Activated T-cell treated with anti-CD3 and anti-CD28 coated beads for 1 hour (primary cell): ENCODE measurements around the gene MYL12B.
"Not testable (repeated sequence)": the region's sequence is repeated elsewhere in the genome, so short reads cannot be mapped to it uniquely, and the experiment has no call there.

ENCODE experiments used
- DNase-seq: peaks from one replicate; pipeline ENCODE4 v3.0.0-alpha.2; 2020; ENCODE audit warnings: low read depth

The MYL12B gene

DNA sequence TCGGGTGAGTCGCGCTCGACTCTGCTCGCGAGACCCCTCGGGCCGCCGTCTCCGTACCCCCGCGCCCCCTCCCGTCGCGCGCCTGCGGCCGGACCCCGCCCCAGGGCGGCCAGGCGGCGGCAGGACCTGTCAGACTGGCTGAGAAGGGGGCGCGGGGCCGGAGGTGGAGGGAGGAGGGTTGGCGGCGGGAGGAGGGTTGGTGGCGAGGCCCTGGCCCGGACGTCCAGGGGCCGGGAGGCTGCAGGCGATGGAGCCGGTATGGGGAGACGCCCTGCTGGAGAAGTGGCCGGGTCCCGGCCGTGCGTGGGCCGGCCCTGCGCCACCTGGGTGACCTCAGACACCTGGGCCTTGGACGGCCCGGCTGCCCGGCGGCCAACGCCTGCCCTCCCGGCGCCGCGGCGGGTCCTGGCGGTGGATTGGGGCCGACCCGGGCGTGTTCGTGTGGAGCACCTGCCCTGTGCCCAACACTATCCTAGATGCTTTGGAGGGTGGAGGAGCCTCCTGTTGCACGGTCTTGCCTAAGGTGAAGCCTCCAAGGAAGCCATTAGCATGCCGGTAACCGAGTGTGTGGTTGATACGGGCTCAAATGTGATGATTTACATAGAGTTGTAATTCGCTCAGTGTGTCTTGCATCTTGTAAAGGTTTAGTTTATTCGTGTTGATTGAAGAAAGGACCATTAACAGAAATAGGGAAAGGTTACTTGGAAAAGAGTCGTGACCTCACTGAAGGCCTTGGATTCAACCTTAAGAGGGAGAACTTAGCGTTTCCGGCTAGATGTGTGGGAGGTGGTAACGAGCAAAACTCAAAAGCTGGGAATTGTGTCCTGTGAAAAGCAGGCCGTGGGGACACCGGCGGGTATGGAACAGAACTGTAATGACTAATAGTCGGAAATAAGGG, 550 bp downstream of the MYL12B start:
- peak; percentile 24 for DNase-seq

DNA sequence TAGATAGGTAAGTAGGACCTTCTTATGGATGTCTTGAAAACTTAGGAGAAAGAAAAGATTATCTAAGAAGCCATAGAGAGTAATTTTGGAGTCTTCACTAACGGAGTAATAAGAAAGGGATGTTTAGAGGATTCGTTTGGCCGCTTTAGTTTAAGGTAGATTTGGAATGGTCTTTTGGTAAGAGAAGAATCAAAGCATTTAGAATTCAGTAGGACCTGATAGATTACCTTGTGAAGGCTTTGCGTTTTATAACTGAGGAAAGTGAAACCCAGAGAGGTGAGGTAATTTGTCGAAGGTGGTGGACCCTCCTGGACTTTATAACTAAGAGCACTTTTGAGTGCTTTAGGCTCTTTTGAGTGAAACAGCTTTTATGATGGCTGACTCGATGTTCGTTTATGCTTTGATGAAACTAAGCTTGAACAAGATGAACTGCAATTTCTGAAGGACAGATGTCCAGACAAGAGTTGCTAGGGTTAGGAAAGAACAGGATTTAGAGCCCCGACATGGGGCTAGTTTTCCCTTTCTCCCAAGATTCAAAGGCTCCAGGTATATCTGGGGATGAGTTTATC, 1.3 kb downstream of the MYL12B start:
- DNase-seq: no peak

DNA sequence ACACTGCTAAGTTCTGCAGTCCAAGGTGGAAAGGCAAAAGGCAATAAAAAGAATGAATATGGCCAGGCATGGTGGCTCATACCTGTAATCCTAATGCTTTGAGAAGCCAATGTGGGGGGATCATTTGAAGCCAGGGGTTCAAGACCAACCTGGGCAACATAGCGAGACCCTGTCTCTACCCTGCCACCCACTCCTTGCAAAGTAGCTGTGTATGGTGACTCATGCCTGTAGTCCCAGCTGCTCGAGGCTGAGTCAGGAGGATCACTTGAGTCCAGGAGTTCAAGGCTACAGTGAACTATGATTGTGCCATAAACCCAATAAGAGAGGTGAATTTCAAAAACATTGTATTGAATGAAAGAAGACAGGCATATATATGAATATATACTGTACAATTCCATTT, 2.4 kb downstream of the MYL12B start:
- DNase-seq: no peak

DNA sequence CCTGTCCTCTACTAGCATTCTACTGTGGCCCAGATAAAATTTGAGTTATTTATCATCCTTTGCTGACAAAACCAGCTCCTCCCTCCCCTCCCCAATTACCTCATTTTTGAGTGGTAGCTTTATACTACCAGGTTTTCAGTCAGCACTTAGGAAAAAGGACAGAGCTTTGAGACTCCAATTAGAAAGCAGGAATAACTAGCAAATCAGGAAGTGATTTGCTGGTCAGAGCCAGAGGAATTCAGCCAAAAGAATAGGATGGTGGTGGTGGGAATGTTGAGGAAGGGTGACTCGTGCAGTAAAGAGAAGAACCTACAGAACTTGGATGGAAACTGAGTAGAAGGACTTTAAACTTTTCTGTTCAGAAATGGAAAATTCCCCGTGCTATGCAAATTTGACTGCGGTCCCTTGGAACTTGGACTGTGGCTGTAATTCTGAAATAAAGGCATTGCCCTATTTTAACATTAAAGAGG, 3.7 kb downstream of the MYL12B start:
- DNase-seq: no peak

DNA sequence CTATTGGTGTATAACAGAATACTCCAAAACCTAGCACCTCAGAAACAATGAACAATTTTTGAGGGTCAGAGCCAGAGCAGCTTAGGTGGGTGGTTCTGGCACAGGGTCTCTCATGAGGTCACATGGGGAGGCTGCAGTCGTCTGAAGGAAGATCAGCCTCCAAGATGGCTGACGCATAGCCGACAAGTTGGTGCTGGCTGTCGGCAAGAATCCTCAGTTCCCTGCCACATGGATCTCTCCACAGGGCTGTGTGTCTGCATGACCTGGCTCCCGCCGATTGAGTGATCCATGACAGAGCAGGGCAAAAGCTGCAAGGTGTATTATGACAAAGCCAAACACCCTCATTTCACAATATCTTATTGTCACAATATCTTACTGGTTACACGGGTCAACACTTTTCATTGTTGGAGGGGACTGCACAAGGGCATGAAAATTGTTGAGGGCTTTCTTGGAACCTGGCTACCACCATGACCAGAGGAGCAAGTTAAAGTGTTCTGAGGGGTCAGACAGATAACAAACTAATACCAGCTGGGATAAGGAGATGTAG, 4.2 kb downstream of the MYL12B start:
- DNase-seq: no peak

DNA sequence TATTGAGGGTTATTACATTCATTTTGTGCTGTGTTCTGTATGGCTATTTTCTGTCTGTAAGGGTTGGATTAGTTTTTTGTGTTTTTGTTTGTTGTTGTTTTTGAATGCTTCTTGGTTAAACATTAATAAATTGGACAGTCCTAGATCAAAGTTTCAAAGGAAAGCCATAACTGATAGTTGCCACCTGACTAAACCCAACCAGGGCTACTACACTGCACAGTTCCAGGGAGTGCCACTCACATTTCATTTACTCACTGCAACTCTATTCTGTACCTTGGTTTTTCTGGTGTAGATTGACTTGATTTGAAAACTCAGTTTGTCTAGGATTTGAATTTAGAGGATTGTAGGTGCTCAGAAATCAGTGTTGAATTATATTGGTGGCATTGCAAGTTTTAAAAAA, 6.4 kb downstream of the MYL12B start:
- no peak for DNase-seq

DNA sequence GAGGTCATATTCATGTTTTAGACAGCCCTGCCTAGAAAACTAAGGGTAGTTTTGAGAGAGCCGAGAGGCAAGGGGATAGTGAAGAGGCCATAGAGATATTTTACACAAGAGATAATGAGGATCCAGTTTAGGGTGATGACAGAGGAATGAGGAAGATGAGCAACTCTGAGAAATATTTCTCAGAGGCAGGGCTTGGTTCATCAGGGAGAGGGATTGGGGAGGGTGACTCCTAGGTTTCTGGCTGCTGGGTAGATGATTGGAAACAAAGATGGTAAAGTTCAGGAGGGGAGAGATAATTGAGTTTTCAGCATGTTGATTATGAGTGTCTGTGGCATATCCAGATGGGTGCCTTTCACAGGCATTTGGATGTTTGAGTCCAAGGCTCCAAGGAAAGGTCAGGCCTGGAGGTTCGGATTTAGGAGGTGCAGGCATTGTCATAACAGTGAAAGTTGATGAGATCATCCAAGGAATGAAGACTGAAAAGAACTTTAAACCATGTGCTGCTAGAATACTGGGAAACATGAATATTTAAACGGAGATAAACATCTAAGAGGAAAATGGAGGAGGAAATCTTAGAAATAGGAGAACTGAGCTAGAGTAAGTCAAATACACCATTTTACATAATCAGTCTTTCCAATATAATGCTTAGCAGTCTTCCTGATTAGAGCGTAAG, 7.4 kb downstream of the MYL12B start:
- no peak for DNase-seq

DNA sequence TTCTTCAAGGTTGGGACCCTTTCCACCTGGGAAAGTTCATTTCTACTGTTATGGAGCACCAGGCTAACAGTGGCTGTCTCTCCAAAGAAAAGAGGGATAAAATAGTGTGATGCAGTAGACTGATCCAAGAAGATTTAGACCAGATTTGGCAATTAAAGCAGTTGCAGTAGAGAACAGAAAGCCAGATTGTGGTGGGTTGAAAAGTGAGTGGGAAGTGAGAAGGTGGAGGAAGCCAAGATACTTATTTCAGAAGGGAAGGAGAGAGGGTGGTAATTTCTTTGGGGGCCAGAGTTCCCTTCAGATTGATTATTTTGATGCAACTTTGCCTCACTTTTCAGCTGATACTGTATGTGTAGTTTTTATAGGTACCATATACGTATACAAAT, 8.0 kb downstream of the MYL12B start:
- DNase-seq: no peak

DNA sequence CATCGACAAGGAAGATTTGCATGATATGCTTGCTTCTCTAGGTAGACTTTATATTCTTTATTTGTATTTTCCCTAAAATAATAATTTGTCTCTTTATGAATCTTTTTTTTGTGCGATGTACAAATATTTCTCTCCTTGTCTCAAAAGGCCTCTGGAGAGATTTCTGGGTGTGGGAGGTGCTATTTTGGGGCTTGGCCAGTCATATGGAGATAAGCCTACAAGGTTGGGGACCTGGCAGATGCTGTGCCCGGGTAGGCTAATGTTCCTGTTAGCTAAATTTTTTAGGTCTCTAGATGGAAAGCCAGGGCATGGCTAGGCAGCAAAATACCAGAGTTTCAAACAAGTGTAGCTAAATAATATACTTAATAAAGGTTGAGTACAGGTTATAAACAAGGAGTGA, 11.1 kb downstream of the MYL12B start:
- no peak for DNase-seq

DNA sequence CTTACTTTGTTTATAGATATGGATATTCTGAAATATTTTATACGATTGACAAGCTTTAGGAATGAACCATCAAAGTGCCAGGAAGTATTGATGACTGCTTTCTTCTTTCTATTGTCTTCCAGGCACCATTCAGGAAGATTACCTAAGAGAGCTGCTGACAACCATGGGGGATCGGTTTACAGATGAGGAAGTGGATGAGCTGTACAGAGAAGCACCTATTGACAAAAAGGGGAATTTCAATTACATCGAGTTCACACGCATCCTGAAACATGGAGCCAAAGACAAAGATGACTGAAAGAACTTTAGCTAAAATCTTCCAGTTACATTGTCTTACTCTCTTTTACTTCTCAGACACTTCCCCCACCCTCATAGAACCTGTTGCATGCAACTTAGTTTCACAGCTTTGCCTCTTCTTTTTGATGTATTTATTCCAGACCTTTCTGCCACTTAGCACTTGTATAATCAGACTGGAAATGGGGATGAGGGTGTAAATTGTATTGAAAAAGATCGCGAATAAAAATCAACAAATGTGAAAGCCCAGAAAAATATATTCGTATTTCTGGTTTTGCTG, 15.8 kb downstream of the MYL12B start:
- DNase-seq: not testable (repeated sequence)

DNA sequence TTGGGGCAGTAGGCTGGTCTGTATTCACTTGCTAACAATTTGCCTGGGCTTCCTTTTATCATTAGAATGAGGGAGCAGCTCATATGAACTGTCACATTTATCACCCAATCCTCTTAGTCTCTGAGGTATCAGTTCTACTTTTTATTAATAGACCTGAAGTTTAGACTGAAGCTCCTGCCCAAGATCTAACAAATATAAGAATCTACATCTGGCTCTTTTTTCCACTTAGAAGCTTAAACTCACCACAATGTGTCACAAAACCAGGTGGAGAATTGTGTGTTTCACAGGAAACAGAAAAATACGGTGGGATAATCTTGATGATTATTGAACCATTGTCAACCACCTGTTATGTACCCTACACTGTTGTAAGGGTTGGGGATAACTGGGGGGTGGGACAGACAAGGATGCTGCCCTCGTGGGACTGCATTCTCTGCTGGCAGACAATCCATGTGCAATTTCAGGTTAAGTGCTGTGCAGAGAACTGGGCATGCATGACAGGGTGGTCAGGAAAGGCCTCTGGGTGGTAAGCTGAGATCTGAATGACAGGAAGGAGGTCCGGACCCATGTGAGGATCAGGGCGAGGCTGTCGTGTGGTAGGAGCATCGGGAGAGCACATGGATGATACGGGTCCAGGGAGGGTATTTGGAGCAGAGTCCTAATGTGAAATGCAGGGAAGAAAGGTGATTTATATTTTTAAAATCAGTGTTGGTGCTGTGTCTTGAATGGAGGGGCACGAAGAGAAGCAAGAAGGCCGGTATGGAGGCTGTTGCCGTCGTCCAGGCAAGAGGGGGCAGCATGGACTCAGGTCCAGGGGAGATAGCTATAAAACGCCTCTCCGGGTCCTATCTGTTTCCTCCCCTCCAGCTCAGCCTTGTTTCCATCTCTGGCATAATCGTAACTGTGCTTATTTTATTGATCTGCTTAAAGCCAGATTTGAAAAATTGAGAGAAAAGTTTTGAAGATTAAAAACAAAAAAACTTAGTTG, 17.6 kb downstream of the MYL12B start:
- DNase-seq: no peak

DNA sequence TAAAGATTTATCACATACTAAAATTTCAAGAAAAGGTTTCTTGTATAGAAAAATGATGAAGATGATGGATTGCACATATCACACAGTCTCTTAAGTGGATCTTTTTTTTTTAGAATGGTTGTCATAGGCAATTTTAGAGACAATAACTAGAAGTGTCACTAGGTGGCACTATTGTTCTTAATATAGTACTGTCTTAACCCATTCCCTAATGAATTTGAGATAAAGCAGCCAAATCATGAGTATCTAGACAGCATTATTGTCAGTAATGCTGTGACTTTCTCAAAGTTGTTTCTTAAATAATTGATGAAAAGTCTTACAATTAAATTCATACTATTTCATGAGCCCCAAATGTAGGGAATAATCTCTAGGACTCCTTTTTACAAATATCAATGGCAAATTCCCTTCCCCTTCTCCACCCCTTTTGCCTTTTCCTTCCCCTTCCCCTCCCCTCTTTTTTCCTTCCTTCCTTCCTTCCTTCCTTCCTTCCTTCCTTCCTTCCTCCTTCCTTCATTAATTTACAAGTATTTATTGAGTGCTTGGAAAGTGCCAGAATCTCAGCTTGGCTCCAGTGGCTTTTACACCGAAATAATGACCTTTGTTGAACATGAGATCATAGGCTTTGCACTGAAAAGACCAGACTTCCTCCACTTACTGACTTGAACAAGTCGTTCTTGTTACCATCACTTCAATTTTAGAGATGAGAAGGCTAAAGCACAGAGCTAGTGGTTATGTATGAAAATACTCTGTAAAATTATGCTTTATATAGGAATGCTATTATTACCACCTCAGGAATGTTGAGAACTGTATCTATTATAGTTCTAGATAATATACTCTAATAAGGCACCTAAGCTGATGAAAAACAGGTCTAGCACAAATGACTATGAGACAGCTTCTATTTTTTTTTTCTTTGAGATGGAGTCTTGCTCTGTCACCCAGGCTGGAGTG, 19.8 kb downstream of the MYL12B start:
- DNase-seq: no peak

DNA sequence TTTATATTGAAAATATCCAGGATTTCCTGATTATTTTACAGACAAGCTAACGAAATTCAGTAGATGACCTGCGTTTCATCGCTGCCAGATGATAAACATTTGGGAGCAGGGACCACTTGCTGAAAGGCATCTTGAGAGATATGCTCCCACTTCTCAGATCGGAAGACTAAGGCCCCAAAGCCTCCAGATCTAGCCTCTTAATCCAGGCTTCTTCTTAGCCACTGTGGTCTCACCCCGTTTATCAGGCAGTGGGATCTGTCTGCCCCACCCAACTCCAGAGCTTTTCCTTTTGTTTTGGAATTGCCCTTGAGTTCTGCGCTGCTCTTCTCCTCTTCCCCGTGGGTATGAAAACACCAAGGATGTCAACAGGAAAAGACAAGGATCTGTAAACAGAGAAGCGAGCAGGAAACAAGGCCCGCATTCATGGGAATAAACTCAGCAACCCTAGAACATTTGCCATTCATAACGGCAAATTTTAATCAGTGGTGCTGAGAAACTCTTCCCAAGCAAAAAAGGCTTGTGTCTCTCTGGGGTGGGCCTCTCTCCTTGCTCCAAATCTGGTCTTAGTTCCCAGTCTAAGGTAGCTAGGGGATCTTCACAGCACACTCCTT, 21.4 kb downstream of the MYL12B start:
- DNase-seq: no peak

DNA sequence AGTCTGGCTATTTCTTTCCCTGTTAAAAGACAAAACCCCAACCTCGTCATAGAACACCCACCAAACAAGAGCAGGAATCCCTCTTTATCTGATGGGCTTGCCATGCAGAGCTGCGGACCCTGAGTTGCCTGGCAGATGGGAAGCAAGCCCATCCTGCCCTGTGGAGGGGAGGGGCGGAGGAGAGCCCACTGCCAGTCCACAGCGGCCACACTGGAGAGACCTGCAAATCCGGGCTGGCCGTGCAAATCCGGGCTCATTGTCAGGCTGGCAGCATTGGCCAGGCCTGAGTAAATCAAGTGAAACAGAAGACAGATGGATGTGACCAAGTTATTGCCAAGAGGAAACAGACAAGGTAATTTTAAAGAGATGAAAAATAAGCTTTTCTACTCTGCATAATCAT, 22.0 kb downstream of the MYL12B start:
- DNase-seq: no peak

DNA sequence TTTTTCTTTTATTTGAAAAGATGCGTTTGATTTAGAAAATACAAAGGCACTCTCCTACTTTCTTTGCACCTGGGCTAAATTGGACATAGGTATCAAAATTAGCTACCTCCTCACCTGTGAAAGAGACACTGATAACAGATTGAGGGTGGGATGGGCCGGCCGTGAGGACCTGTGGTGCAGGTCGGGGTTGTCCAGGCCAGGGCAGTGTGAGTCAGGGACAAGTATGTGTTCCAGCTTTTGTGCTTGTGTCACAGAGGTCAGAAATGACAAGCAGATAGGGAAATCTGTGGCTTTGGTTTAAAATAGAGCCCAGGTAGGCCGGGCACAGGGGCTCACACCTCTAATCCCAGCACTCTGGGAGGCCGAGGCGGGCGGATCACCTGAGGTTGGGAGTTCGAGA, 22.6 kb downstream of the MYL12B start:
- no peak for DNase-seq

DNA sequence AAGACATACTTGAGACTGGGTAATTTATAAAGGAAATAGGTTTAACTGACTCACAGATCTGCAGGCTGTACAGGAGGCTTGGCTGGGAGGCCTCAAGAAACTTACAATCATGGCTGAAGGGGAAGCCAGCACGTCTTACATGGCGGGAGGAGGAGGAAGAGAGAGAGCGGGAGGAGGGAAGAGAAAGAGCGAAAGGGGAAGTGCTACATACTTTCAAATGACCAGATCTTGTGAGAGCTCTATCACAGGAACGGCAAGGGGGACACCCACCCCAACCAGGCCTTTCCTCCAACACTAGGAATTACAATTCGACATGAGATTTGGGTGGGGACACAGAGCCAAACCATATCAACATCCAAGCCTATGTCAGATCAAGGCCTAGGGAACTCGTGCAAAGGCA, 24.2 kb downstream of the MYL12B start:
- DNase-seq: no peak

DNA sequence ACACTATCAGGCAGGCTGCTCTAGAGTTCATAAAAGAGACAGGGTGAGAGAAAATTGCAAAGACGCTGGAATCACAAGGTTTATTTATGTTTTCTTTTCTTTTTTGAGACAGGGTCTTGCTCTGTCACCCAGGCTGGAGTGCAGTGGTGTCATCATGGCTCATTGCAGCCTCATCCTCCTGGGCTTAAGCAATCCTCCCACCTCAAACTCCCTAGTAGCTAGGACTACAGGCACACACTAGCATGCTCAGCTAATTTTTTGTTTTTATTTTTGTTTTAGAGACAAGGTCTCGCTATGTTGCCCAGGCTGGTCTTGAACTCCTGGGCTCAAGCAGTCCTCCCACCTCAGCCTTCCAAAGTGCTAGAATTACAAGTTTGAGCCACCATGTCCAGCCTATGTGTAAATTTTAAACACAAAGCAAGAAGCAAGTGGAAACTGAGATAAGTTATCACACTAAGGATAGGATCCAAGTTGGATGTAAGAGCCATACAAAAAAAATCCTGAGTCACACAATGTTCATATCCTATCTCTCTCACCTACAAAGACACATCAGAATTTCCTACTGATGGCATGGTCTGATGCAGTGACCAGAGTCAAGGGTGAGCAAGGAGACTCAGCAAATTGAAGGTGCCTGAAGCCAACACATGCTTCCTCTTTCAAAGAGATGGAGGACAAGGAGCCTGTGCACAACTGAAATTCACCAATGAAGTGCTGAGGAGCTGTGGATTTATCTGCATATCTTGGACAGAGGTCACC, 31.4 kb downstream of the MYL12B start:
- no peak for DNase-seq

DNA sequence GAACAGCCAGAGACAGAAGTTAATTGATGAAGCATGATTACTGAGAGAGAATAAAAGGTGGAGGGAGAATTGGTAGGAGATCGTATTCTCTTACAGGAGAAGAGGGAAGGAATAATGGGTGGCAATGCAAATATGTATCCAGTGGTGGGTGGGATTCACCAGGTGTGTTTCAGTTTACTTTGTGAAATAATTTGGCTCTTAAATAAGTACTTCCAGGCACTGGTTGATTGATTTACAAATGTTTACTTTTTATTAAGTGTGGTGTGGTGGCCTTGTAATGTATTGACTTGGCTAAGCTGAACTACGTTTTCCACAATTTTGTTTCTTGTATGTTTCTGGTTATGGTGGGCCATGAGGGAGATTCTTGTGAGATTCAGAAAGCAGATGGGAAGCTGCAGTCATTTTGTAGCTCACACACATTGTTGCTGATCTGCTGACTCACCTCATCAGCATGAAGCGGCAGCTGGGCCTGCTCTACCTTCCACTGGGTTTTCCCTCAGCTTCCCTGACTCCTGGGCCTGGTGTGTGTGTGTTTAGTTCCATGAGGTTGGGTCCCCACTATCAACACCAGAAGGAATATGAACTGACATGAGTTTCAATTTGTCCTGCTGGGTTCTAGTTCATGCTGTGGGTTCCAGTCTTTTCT, 32.6 kb downstream of the MYL12B start:
- DNase-seq: no peak
